HL-60 (cell line): Measurements from ENCODE around the gene MAGI2.

Experiments used
- DNase-seq, 2 experiments: peaks; one replicate each; pipeline ENCODE4 v3.0.0-alpha.2; 2010 to 2020; ENCODE audit warnings: low read depth in 1 of 2, low spot score in 1 of 2
- H3K27ac ChIP-seq: fragments of 250-450 bp; sonication (Bioruptor Pico); replicated peaks from 2 replicates; pipeline ENCODE4 v1.5.1; 2020; ENCODE audit warnings: mild to moderate bottlenecking, moderate library complexity
- H3K27me3 ChIP-seq: fragments of 250-450 bp; sonication (Bioruptor Pico); 2 replicates; pipeline ENCODE4 v1.5.1; 2021; ENCODE audit warnings: mild to moderate bottlenecking, moderate library complexity; ENCODE audit not compliant: insufficient read depth, poor library complexity, severe bottlenecking
- H3K4me3 ChIP-seq: replicated peaks from 2 replicates; pipeline ENCODE4 v1.5.1; 2011; ENCODE audit warnings: mild to moderate bottlenecking, control low read depth, low read length; ENCODE audit not compliant: insufficient read depth
- GABPA ChIP-seq: IDR thresholded peaks from 2 replicates; pipeline ENCODE4 v1.6.1; 2012; ENCODE audit warnings: low read depth
- POLR2AphosphoS5 ChIP-seq: IDR thresholded peaks from 2 replicates; pipeline ENCODE4 v1.6.1; 2012; ENCODE audit warnings: low read depth
- SPI1 ChIP-seq: IDR thresholded peaks from 2 replicates; pipeline ENCODE4 v1.6.1; 2012; ENCODE audit warnings: low read depth, mild to moderate bottlenecking, borderline replicate concordance
- TF ChIP-seq, protein P1 (sequence below): IDR thresholded peaks from 2 replicates; pipeline ENCODE4 v1.6.1; 2012; ENCODE audit warnings: low read depth; ENCODE audit not compliant: insufficient replicate concordance
- TF ChIP-seq, protein P2 (sequence below): IDR thresholded peaks from one replicate; pipeline ENCODE4 v1.5.1; 2011; ENCODE audit warnings: low read length, control low read depth, inconsistent platforms; ENCODE audit not compliant: insufficient read depth

Gene MAGI2

DNA sequence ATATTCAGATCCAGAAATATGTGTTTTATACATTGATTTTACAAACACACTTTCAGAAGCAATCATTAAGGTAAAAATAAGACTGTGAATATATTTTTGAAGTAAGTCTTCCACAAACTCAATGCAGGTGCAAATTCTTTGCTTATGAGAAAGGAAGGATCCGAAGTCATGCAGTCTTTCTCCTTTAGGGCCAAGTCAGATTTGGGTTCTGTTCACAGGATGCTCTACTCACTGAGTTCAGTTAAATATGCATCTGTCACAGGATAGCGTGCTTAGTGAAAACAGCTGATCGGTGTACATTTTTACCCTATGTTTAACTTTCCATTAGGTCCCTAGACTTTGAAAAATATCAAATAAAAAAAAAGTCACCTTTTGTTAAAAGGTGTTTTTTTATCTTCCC, 1046.4 kb downstream of the MAGI2 start:
- no peak for DNase-seq
- Histone ChIP-seq H3K27me3 (no peaks in the 10 kb centered on the region), H3K4me3 (no peak overlapping the region), H3K27ac (no peak overlapping the region)
- TF ChIP-seq, protein P1, sequence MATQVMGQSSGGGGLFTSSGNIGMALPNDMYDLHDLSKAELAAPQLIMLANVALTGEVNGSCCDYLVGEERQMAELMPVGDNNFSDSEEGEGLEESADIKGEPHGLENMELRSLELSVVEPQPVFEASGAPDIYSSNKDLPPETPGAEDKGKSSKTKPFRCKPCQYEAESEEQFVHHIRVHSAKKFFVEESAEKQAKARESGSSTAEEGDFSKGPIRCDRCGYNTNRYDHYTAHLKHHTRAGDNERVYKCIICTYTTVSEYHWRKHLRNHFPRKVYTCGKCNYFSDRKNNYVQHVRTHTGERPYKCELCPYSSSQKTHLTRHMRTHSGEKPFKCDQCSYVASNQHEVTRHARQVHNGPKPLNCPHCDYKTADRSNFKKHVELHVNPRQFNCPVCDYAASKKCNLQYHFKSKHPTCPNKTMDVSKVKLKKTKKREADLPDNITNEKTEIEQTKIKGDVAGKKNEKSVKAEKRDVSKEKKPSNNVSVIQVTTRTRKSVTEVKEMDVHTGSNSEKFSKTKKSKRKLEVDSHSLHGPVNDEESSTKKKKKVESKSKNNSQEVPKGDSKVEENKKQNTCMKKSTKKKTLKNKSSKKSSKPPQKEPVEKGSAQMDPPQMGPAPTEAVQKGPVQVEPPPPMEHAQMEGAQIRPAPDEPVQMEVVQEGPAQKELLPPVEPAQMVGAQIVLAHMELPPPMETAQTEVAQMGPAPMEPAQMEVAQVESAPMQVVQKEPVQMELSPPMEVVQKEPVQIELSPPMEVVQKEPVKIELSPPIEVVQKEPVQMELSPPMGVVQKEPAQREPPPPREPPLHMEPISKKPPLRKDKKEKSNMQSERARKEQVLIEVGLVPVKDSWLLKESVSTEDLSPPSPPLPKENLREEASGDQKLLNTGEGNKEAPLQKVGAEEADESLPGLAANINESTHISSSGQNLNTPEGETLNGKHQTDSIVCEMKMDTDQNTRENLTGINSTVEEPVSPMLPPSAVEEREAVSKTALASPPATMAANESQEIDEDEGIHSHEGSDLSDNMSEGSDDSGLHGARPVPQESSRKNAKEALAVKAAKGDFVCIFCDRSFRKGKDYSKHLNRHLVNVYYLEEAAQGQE: no peak
- no peak for TF ChIP-seq POLR2AphosphoS5

DNA sequence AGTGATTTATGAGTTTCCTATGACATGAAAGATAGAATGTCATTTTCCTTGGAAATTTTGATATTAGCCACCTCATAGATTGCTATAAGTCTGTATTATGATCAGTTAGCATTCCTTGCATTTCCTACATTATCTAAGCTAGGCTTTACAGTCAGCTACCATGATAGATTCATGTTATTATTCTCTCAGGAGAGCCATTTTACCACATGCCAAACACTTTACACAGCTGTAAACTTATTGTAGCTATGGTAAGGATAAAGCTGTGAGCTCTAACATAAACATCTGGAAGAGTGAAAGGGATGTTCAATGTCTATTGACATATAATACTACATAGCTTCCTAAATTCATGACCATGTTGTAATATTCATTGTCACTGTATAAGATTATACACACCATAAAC, 1046.9 kb downstream of the MAGI2 start:
- H3K27ac ChIP-seq: no peak overlapping the region
- H3K27me3 ChIP-seq: no peaks in the 10 kb centered on the region
- TF ChIP-seq SPI1: no peak
- no peak for DNase-seq
- no peak overlapping the region for H3K4me3 ChIP-seq

DNA sequence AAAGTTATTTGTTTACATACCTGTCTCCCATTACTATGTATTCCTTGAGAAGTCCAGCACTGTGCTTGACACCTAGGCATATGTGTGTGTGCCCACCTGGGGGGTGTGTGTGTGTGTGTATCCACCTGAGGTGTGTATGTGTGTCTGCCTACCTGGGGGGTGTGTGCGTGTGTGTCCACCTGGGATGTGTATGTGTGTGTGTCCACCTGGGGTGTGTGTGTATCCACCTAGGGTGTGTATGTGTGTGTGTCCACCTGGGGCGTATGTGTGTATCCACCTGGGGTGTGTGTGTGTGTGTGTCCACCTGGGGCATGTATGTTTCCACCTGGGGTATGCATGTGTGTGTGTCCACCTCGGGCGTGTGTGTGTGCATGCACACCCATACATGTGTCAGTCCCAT, 1051.4 kb downstream of the MAGI2 start:
- no peak overlapping the region for H3K27ac ChIP-seq
- no peaks in the 10 kb centered on the region for H3K27me3 ChIP-seq
- TF ChIP-seq SPI1: no peak
- no peak for TF ChIP-seq GABPA
- TF ChIP-seq, protein P1: no peak
- TF ChIP-seq, protein P2, sequence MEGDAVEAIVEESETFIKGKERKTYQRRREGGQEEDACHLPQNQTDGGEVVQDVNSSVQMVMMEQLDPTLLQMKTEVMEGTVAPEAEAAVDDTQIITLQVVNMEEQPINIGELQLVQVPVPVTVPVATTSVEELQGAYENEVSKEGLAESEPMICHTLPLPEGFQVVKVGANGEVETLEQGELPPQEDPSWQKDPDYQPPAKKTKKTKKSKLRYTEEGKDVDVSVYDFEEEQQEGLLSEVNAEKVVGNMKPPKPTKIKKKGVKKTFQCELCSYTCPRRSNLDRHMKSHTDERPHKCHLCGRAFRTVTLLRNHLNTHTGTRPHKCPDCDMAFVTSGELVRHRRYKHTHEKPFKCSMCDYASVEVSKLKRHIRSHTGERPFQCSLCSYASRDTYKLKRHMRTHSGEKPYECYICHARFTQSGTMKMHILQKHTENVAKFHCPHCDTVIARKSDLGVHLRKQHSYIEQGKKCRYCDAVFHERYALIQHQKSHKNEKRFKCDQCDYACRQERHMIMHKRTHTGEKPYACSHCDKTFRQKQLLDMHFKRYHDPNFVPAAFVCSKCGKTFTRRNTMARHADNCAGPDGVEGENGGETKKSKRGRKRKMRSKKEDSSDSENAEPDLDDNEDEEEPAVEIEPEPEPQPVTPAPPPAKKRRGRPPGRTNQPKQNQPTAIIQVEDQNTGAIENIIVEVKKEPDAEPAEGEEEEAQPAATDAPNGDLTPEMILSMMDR: no peak
- no peak for TF ChIP-seq POLR2AphosphoS5
- no peak for DNase-seq
- no peak overlapping the region for H3K4me3 ChIP-seq

DNA sequence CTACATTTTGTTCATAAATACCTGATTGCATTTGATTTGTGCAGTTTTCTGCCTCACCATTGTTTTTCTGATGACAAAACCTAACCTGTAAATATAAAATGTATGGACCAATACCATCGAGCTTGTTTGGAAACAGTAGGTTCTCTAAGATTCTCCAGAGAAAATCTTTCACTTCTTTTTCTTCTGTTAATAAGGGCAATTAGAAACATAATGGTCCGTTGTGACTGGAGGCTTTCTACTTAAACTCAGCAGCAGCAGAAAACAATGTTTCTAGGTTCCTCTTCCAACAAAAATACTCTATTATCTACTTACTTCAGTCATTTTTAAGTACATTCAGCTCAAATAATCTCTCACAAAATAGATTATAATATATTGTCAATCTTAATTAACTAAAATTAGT, 1053.4 kb downstream of the MAGI2 start:
- H3K27ac ChIP-seq: no peak overlapping the region

More for the DNA sequence above, 1053.4 kb downstream of the MAGI2 start:
- no peak overlapping the region for H3K4me3 ChIP-seq
- DNase-seq: no peak
- no peaks in the 10 kb centered on the region for H3K27me3 ChIP-seq
- TF ChIP-seq, protein P1: no peak
- TF ChIP-seq SPI1: no peak
- TF ChIP-seq, protein P2: no peak
- no peak for TF ChIP-seq POLR2AphosphoS5
- TF ChIP-seq GABPA: no peak
